Hindlimb muscle (tissue), 1 donor: Measurements from ENCODE around the gene DRGX. TPM values are rescaled to one million over a fixed set of nuclear protein-coding genes. Genes with fewer than 3 reads are reported as not detected.

ENCODE experiments used
- DNase-seq: peaks from one replicate; pipeline ENCODE4 v3.0.0-alpha.2; 2013
- polyA plus RNA-seq: library from polyadenylated mRNA; unstranded; fragments of 120-200 nt; gene quantifications from one replicate; pipeline ENCODE4 v1.2.1, GENCODE V29; 2013; ENCODE audit not compliant: insufficient read length

The DRGX gene
- polyA plus RNA-seq, 1 donor = not detected

DNA sequence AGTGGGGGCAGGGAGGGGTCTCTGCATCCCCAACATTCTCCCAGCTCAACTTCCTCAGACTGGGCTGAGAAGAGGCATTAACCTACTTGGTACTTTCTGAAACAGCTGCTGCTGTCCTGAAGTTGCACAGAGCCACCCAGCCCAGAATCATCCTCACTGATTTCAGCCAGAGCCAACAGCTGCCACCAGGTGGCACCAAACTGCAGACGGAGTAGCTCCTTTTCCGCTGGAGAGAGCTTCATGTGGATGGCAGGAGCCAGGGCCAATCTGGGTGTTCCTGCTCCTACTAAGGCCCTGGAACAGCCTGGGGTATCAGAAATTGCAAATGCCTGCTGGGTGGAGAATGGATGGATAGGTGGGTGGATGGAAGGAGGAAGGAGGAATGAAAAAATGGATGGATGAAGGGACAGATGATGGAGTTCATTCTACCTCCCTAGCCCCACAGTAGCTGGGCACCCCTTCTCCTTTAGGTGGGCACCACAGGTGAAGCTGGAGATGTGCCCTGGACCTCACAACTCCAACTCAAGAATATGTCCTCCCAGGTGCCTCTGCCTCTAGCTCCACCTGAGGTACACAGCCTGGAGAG, 11.8 kb upstream of the DRGX start:
- peak; percentile 67 for DNase-seq

DNA sequence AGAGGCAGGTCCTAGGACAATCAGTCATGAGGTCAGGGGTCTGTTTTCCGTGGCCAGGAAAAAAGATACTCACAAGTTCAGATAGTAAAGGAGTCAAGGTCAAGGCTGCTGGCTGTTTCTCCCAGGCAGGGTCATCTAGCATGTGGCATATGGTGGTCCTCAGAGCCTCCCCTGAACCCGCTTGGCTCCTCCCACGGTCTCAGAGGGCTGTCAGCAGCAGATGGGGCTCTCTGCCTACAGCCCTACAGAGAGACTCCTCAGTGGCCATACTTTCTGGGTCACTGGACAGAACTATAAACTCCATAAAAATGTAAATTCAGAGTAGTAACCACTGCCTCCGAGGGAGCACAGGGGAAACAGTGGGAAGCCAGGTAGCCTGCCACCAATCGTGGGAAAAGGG, 11.3 kb upstream of the DRGX start:
- no peak for DNase-seq

DNA sequence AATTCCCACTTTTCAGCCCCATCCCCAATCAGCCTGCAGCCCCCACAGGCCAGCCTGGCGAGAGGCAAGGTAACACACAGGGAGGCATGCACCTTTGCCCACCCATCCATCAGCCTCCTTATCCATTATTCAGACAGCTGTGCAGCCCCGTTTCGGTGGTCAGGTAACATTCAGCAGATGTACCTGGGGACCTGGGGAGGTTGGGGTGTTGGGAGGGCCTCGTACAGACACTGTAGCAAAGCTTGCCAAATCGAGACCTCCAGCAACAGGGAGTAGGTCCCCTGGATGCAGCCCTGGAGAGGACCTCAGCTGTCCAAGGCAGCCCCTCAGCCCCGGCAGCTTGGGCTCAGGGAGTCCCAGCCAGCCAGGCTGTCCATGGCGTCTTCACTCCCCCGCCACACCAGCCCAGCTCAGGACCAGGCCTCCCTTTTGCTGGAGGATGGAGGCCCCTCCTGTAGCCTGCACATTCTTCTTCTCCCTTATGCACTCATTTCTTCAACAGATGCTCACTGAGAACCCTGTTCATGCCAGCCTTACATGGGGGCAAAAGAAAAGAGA, 8.5 kb upstream of the DRGX start:
- no peak for DNase-seq

DNA sequence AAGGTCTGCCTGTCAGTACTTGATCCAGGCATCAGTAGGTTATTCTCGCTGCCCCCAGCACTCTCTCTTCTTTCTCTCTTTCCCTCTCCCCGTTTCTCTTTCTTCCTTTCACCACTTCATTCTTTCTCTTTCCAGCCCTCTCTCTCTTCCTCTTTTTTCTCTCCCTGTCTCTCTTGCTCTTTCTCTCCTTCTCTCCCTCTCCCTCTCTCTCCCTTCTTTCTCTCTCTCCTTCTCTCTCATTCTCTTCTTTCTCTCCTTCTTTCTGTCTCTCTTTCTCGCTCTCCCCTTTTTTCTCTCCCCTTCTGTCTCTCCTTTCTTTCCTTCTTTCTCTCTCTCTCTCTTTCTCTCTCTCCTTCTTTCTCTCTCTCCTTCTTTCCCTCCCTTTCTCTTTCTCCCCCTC, 7.5 kb upstream of the DRGX start:
- DNase-seq = no peak

DNA sequence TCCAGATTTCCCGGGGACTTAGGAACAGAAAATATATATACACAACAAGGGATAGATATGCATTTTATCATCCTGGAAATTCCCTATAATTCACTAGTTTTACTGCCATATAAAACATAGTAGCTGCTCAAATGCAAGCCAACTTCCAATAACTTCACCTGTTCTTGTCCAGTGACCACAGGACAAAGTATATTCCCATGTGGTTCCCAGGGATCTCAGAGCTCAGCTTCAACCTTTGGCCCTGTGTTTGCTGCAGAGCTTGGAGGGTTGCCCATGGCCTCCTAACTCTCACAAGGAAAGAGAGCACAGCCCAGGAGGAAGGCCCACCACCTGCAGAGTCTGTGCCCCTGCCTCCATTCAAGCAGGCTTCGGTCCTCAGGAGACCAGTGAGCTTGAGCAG, 4.5 kb upstream of the DRGX start:
- no peak for DNase-seq

DNA sequence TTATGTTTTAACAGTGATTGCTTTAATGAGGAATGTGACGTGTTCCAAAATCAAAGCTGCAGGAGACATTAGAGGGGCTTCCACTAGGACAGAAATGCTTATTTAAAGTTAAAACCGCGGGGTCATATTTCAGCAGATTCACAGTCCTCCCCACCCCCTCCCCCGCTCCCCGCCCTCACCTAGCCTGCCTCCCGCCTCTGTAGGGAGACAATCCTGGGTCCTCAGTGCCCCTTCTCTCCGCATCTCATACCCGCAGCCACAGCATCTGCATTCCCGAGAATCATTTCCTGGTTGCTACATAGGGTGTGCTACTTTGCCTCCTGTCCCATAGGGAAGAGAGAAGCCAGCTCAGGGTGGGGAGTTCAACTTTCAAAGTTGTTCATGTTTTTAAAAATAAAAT, 3.1 kb upstream of the DRGX start:
- no peak for DNase-seq

DNA sequence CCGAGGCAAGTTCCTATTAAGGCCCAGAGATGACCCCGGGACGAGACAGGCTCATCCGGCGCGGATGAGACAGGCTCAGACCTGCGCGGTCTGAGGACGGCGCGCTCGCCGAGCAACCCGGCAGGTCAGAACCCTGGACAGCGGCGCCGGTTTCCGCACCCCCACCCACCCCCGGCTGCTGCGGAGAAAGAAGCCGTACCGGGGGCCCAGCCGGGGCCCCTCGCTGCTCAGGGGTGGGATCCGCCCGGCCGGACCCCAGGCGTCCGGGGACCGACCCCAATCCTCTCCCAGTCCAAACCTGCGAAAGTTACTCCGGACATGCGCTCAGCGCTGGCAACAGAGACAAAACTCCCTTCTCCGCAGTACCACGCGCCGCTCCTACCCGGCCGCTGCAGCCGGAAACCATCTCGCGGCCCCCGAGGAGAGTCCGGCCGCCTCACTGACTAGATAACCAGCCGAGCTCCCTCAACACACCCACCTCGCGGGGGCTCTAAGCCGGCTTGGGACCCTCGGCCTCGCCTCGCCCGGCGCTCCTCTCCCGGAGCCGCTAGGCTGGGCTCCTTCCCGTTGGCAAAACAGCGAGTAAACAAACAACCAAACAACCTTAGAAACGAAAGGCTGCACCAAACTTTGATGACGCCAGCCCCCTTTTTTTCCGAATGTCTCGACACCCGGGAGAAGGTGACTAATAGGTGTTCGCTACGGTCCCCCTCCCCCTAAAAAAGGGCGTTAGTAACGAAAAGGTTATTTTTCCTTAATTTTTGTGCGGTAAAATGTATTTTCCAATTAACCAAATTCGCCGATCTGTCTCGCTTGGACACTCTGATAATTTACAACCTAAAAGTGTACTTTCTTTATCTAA, 2.3 kb upstream of the DRGX start:
- peak; percentile 73 for DNase-seq

DNA sequence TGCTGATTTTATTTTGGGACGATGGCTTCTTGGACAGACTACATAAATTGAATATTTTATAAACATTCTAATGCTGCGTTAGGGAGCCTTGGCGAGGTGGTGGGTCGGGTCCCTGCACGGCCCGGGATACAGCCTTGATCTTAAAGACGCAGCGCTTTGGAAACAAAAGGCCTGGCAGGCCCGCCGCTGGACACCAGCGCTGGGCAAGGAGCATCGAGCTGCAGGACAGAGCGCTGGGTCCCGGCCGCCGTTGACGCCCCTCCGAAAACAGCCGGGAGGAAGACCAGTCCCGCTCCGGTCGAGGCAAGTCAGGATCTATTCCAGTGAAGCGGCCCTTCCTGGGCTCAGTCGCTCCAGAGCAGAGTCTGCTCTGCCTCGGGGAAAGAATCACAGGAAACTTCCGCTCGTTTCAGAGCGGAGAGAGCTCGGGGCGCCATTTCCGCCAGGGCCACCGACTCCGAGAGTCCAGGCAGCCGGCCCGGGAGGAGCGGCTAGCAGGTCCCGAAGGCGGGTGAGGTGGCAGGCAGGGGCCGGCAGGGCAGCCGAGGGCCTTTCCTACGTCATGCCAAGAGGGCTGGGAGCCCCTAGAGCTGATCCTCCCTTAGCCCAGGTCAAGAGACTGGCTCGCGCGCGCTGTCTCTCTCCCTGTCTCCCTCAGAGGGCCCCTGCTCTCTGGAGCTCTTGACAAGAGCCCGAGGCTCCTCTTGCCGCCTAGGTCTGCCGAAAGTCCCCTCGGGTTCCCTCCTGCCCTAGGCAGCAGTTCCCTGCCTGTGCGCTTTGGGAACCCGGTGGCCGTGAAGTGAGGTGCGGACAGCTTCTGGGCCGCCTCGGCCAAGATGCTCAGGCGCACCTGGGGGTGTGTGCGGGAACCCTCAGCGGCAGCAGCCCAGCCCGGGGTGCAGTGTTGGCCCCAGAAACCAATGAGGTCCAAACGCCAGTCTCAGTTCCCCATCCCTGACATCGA, 1.4 kb upstream of the DRGX start:
- DNase-seq = no peak

DNA sequence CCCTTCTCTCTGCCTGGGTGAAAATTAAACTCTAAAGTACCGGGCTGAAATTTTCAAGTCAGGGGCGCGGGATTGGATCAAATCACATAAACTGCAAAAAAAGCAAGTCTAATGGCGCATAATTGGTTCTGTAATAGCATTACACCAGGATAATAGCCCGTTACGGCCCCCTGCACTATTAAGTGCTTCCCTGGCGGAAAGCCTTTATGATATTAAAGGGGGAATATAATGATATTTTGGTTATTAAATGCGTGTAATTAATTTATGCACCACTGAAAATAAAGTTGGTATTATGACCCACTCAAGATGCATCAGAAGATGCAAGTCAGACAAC, 744 bp upstream of the DRGX start:
- DNase-seq = no peak

DNA sequence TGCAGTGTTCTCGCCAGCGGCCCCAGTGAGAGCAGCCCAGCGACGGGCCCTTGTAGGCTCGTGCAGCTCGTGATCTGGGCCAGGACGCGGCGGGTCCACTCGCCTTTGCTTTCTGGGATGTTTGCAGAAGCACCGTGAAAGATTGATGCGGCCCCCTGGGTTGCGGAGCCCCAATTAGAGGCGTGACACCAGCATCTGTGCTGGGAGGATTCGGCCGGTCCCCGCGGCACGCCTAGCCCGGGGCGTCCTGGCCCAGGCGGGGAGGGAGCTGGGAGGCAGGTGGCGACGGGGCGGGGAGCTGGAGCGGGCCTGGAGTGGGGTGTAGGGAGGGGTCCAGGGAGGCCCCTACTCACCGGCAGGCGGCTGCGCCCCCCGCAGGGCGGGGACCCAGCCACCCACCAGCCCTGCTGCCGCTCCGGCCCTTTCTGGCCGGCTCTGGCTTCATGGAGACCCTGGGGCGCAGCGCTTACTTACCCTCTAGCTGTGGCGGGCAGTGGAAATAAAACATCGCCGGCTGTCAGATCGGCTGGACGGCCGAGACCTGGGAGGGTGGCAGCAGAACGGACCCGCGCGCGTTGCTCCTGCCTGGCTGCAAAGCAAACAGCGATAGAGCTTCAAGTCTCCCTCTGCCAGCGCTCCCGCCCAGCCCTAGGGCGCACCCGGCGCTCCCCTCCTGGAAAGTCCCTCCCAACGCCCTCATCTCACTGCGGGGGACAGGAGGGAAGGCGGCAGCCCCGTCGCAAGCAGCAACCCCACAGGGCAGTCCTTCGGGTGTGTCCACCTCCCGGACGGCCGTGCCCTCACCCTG, 752 bp downstream of the DRGX start:
- no peak for DNase-seq

DNA sequence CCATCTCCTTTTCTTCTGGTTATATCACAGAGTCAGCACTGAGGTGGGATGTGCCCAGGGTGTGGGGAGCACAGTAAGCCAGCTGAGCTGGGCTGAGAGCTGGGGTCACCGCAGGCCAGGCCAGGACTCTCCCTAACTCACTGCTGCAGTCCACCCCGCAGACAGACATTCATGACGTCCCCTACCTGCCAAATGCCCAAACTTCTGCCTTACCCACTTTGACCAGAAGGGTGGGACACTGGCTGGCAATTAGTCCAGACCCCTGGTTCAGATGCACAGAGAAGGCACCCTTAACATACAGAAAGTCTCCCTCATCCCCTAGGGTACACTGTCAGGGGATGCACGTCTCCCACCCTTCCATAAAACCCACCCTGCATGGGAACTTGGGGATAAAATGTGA, 2.1 kb downstream of the DRGX start:
- DNase-seq = no peak

DNA sequence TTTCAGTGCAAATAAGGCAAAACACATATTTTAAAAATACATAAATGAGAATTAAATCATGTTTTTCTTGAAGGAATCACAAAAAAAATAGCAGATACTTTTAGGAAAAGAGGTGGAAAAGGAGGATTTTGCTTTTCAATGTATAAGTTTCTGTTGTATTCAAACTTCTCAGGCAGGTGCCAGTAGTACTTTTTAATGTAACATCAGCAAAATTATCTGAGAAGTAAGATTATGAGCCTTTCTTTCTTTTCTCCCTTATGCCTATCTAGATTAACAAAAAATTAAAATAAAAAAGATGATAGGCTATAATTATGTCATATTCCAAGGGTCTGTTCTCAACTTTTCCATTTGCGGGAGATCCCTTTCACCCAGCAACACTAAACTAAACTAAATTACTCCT, 2.6 kb downstream of the DRGX start:
- no peak for DNase-seq

DNA sequence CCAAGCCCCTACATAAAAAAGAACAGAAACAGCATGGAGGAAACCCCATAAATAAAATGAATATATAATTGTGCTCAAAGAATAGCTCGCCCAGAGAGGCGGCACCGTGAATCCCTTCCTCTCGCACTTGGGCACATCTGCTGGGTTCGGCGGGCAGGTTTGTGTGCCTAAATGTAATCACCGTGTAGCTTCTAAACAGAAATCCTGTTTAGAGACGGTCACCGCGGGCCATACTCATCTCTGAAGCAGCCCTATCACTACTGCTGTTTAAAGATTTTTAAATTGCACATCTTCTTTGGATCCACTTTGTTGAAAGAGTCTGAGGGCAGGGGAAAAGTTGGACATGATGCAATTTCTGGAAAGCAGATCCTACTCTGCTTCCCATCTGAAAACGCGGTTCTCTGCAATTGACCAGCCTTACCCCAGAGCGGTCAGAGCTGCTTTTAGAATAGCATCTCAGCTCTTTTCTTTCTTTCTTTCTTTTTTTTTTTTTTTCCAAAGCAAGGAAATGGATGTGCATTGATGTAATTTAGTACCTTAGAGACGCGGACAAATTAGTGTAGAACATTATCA, 6.4 kb downstream of the DRGX start:
- no peak for DNase-seq

DNA sequence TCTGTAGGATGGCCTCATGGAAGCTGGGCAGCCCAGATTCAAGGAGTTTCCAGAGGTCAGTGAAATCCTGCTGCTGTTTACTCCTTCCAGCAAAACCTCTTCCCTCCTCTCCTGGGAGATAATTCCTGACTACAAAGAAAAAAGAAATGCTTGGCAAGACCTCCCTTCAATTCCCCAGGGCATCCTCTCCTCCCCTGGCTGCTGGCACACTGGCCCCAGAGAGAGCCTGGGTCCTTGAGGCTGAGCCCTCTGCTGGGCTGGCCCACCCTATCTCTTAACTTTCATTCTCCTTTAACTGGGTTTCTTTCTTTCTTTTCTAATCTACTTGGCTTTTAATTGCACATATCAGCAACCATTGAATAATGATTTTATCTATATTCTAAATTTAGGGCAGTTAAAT, 7.7 kb downstream of the DRGX start:
- no peak for DNase-seq

DNA sequence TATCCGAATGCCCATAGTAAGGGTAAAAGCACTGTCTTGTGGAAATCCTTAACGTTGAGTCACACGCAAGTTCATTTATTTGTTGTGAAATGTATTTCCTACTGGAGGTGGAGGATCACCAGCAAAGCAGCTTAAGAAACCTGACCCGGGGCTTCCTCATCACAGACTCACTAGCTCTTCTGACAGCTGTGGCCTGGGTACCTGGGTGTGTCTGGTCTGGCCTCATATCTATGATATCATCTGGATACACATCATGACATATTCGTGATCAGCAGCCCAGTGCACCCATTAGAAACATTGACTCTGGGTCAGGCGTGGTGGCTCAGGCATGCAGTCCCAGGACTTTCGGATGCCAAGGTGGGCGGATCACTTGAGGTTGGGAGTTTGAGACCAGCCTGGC, 8.8 kb downstream of the DRGX start:
- no peak for DNase-seq

DNA sequence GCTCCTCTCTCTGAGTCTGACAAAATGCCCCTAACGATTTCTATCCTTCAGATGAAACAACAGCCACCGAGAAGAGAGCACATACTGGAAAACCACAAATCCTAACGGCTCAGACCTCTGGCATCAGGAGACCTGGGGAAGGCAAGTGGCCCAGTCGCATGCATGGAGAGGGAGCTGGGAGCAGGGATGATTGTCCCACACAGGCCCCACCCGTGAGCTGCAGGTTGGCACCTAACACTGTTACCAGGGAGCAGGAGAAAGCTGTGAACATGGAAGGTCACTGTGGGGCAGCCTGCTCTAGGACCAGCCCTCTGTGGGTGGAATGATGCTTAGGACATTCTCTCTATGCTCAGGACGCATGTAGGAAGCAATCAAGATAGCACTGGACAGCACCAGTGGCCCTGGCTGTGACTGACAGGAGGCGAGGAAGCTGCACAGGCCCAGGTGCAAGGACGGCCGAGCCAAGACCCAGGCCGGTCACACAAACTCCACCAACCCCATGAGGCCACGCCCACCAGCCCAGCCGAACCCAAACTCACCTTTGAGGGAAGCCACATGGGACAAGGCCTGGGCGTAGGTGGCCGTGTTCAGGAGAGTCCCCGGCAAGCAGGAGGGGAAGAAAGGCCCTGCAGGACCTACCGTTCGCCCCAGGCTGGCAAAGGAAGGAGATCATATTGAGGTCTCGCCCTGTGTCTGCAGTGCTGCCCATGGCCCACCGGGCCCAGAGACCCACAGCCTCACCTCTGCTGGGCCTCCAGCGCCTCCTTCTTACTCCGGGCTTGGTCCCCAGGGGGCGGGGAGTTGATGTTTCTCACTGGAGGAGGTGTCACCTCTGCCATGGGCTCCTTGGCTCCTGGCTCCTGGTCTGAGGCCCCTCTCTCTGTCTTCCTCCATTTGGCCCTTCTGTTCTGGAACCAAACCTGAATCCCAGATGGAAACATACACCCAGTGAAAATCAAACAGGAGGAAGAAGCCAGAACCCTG, 9.7 kb downstream of the DRGX start:
- DNase-seq = no peak

DNA sequence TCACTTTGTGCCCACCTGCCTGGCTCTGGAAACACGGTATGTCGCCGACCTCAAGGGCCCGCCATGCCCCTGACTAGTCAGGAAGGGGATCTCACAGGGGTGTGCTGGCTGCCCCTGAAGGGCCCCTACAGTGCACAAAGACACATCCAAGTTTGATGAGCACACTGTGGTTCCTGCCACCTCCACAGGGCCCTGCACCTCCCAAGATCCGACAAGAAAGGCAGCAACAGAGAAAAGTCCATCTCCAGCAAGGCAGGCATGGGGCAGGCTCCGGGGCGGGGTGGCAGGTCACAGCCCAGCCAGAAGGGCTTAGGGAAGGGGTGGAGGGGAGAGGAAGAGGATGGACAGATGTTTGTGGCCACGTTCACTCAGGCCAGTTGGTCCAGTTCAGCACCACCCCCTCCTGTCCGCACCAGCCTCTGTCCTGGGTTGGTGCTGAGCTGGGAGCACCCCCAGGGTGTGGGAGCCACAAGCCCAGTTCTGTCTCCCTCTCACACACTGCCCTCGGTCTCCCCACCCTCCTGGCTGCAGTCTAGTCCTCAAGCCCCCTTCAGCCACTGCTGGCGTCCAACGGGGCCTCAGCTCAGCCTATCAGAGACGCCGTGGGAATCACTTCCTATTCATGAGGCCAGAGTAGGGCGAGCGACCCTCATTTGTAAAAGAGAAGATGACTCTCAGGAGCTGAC, 11.5 kb downstream of the DRGX start:
- DNase-seq = no peak

DNA sequence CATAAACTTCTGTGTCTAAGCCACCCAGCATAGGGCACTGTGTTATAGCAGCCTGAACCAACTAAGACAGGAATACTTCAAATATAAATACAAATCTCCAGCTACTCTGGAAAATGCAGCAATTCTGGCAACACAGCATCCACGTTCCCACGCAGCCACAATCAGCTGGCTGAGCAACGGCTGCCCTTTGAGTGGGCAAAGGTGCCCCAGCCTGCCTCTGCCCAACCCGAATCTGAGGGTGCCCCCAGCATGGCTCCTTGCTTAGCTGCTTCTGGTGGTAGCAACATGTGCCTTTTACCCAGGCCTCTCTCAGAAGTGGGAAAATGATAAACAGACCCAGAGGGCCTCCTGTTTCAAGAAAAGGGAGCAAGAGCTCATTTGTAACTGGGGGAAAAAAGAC, 12.0 kb downstream of the DRGX start:
- no peak for DNase-seq

DNA sequence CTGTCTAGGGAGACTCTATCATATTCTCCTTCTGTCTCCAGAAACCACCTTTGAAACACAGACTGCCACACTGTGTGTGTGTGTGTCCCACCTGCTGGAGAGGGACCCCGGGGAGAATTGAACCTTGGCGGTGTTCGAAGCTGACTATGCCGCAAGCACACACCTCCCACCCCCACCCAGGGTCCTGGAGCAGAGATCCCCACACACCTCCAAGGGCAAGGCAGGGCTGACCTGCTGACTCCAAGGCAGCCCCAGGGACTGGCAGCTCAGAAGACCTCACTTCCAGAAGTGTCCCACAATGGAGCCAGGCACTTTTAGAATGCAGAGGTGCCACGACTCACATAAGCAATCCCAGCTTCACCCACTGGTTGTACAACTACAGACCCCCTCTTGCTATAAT, 13.1 kb downstream of the DRGX start:
- DNase-seq = no peak

DNA sequence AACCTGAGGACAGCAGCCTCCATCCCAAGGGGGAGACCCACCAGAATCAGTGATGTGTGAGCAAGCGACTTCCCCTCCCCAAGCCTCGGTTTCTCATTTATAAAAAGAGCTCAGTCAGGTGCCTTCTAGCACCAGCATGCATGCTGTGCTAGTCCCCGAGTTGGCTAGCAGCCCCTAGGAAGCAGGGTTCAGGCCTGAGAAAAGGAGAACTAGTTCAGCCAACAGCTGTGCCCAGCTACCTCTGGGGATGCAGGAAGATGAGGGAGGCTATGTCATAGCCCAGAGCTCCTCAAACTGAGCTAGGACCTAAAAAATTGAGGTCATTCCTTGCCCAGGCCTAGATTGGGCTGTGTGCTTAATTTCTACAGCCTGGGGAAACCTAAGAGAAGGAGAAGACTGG, 13.7 kb downstream of the DRGX start:
- no peak for DNase-seq
